Coronary artery (tissue), 2 donors: ENCODE results near the gene RNF213.

Experiments used
- DNase-seq: peaks from one replicate; pipeline ENCODE4 v3.0.0-alpha.2; 2017; ENCODE audit warnings: low spot score
- H3K27ac ChIP-seq, 2 donors: fragments of 200-600 bp; sonication (generic); one replicate each; pipeline ENCODE4 v1.5.1; 2016 to 2019
- H3K4me3 ChIP-seq: fragments of 200-600 bp; sonication (generic); 2 replicates; pipeline ENCODE4 v1.5.1; 2016; ENCODE audit warnings: mild to moderate bottlenecking, moderate library complexity
- TF ChIP-seq, protein P1 (sequence below): fragments of 200-600 bp; sonication (generic); IDR thresholded peaks from one replicate; pipeline ENCODE4 v1.5.1; 2019; ENCODE audit warnings: antibody characterized with exemption

Gene RNF213

DNA sequence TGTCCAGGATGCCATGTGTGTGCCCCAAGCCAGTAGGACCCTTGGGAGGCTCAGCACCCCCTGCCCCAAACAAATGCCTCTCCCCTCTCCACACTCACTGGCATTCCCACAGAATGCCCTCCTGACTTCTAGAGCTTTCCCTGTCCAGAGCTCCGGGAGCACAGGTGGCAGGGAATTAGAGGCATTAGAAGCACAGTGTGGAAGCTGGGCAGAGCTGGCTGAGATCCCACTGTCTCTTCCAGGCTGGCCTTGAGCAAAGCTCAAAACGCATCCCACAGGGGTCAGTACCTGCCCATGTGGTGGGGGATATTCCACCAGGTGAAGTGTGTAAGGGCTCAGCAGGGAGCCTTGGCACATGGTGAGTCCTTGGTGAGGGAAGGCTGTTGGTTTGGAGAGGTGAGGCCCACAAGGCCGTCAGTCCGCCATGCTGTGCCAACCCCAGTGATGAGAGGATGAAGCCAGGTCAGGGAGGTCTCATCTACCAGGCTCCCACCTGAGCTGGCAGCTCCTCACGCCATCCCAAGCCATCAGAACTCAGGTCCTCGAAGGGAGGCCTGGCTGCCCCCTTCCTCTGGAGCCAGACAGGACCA is 172.4 kb downstream of the RNF213 start:
- TF ChIP-seq, protein P1, sequence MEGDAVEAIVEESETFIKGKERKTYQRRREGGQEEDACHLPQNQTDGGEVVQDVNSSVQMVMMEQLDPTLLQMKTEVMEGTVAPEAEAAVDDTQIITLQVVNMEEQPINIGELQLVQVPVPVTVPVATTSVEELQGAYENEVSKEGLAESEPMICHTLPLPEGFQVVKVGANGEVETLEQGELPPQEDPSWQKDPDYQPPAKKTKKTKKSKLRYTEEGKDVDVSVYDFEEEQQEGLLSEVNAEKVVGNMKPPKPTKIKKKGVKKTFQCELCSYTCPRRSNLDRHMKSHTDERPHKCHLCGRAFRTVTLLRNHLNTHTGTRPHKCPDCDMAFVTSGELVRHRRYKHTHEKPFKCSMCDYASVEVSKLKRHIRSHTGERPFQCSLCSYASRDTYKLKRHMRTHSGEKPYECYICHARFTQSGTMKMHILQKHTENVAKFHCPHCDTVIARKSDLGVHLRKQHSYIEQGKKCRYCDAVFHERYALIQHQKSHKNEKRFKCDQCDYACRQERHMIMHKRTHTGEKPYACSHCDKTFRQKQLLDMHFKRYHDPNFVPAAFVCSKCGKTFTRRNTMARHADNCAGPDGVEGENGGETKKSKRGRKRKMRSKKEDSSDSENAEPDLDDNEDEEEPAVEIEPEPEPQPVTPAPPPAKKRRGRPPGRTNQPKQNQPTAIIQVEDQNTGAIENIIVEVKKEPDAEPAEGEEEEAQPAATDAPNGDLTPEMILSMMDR: no peak
- no peak overlapping the region for H3K27ac ChIP-seq
- DNase-seq: no peak
- no peak overlapping the region for H3K4me3 ChIP-seq

DNA sequence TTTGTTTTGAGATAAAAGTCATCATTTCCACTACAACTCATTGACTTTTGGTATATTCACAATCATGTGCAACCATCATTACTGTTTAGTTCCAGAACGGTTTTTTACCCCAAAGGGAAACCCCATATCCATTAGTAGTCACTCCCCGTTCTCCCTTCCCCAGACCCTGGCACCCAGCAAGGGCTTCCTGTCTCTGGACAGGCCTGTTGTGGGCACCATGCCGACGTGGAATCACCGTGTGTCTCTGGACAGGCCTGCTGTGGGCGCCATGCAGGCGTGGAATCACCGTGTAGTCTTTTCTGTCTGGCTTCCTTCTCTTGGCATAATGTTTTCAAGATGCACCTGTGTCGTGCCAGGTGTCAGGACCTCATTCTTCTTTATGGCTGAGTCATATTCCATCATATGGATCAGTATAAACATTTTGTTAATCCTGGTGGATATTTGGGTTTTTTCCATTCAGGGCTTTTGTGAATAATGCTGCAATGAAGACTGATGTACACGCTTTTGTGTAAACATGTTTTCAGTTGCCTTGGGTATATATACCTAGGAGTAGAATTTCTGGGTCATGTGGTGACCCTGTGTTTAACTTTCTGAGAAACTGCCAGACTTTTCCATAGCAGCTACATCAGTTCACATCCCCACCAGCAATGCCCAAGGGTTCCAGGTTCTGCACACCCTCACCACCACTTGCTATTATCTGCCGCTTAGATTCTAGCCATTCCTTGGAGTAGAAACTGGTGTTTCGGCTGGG is 173.4 kb downstream of the RNF213 start:
- H3K27ac ChIP-seq: no peak overlapping the region
- H3K4me3 ChIP-seq: no peak overlapping the region
- TF ChIP-seq, protein P1: no peak
- no peak for DNase-seq

DNA sequence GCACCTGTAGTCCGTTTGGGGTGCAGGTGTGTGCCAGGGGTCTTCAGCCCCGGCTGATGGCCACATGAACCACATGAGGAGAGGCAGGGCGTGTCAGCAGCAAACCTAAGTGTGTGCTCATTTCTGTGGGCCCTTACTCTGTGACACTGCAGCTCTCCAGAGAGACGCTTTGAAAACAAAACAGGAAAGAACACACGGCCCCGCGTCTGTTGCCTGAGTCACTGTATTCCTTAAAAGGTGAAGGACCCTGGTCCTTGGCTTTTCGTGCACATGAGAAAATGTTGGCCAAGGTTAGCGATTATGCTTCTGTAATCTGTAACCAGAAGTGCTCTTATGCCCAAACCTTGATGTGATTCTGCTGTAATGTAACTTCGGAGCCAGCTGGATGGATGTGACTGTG is 176.9 kb downstream of the RNF213 start:
- no peak overlapping the region for H3K4me3 ChIP-seq
- TF ChIP-seq, protein P1: no peak
- no peak for DNase-seq
- no peak overlapping the region for H3K27ac ChIP-seq

DNA sequence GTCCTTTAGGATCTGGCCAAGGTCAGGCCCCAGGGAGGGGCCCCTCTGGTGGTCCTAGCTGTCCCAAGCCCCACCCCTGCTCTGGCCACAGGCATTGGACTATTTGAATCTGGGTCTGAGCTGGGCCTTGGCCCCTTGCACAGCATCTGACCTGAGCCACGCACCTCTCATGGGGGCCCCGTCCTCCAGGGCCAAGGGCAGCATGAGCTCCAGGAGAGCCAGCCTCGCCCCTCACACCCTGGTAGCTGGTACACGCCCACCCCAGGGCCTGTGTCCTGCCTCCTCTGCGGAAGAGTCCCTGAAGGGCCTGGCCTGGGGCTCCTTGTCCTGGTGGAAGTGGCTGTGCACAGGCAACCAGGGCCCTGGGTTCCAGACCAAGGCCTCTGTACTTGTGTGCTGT is 178.2 kb downstream of the RNF213 start:
- TF ChIP-seq, protein P1: no peak
- Histone ChIP-seq H3K27ac (no peak overlapping the region), H3K4me3 (no peak overlapping the region)
- DNase-seq: no peak

DNA sequence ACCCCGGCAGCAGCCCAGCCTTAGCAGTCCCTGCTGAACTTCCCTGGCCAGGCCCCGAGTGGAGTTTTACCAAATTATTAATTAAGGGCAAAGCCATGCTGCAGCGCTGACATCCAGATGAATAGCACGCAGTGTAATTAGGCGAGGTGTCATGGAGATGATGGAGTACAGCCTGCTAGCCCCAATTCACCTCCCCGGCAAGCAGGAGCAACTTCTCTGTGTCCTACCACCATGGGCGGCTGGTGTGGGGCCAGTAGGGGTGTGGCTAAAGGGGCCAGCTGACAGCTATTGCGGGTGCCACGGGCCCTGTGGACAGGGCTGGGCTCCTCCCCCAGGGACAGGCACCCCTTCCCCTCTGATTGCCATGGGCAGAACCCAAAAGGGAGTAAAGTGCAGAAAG is 178.8 kb downstream of the RNF213 start:
- DNase-seq: no peak
- Histone ChIP-seq H3K4me3 (no peak overlapping the region), H3K27ac (no peak overlapping the region)
- TF ChIP-seq, protein P1: no peak

DNA sequence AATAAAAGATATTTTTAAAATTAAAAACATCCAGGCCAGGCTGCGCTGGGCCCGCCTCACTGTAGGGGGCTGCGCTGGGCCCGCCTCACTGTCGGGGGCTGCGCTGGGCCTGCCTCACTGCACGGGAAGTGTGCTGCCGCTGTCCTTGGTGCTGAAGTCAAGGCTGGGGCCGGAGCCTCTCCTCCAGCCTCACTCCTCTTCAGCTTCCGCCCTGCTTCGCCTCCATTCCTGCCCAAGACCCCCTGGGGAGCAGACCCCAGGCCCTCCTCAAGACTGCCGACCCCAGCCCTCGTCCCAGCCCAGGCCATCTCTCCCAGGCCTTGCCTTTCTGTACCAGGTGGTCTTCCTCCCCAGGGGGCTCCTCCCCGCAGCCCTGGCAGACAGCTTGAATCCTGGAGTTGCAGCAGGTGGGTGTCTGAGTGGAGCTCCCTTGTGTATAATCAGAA is 180.5 kb downstream of the RNF213 start:
- TF ChIP-seq, protein P1: no peak
- H3K4me3 ChIP-seq: no peak overlapping the region
- no peak overlapping the region for H3K27ac ChIP-seq
- no peak for DNase-seq
